ENCODE results near the gene GPR149.
"Not testable (repeated sequence)": the region's sequence is repeated elsewhere in the genome, so short reads cannot be mapped to it uniquely, and the experiment has no call there.

The GPR149 gene

GRCh38 chr3:154430014-154430413, at the start of gene GPR149:
GPR149 (minus strand) TSS chr3:154430190; CDS start chr3:154429615, 575 bp downstream.
- no peak for DNase-seq (ENCODE audit: low read depth)

- DNase-seq (ENCODE audit: low read depth), result no peak
These were observed 43.8 kb upstream of the GPR149 start for GRCh38 chr3:154473769-154474168.

- no peak for DNase-seq (ENCODE audit: low read depth)
These were observed 39.6 kb upstream of the GPR149 start for GRCh38 chr3:154469585-154469984.

- no peak for DNase-seq (ENCODE audit: low read depth)
These were observed 34.6 kb upstream of the GPR149 start for GRCh38 chr3:154464440-154465190.

- no peak for DNase-seq (ENCODE audit: low read depth)
These were observed 28.6 kb upstream of the GPR149 start for GRCh38 chr3:154458560-154458959.

GRCh38 chr3:154439081-154439480, 9.1 kb upstream of the GPR149 start:
- DNase-seq (ENCODE audit: low read depth), result not testable (repeated sequence)

GRCh38 chr3:154431043-154431442, 1.1 kb upstream of the GPR149 start:
- no peak for DNase-seq (ENCODE audit: low read depth)

- DNase-seq (ENCODE audit: low read depth), result no peak
These were observed 1.4 kb downstream of the GPR149 start for GRCh38 chr3:154428286-154429206.

GRCh38 chr3:154427685-154428285, 2.2 kb downstream of the GPR149 start:
- DNase-seq (ENCODE audit: low read depth), result no peak

- DNase-seq (ENCODE audit: low read depth), result no peak
These were observed 7.3 kb downstream of the GPR149 start for GRCh38 chr3:154422694-154423093.

GRCh38 chr3:154421083-154421482, 8.9 kb downstream of the GPR149 start:
- DNase-seq (ENCODE audit: low read depth), result no peak

- DNase-seq (ENCODE audit: low read depth), result no peak
These were observed 31.7 kb downstream of the GPR149 start for GRCh38 chr3:154398084-154398967.

GRCh38 chr3:154389861-154390260, 40.1 kb downstream of the GPR149 start:
- DNase-seq (ENCODE audit: low read depth), result no peak

GRCh38 chr3:154384479-154384878, 45.5 kb downstream of the GPR149 start:
- DNase-seq (ENCODE audit: low read depth), result no peak

GRCh38 chr3:154378311-154378710, 51.7 kb downstream of the GPR149 start:
- no peak for DNase-seq (ENCODE audit: low read depth)

GRCh38 chr3:154367221-154367620, 62.8 kb downstream of the GPR149 start:
- DNase-seq (ENCODE audit: low read depth), result no peak

- DNase-seq (ENCODE audit: low read depth), result no peak
These were observed 65.1 kb downstream of the GPR149 start for GRCh38 chr3:154364849-154365248.

- DNase-seq (ENCODE audit: low read depth), result no peak
These were observed 68.9 kb downstream of the GPR149 start for GRCh38 chr3:154361099-154361498.

- DNase-seq (ENCODE audit: low read depth), result no peak
These were observed 74.0 kb downstream of the GPR149 start for GRCh38 chr3:154356009-154356408.

GRCh38 chr3:154349223-154349622, 80.8 kb downstream of the GPR149 start:
- DNase-seq (ENCODE audit: low read depth), result no peak

GRCh38 chr3:154345422-154346122, 84.4 kb downstream of the GPR149 start:
- DNase-seq (ENCODE audit: low read depth), result no peak
